SK-N-SH treated with all-trans-retinoic acid at 6 μM for 48 hours (cell line): Measurements from ENCODE around the gene TLX2.

Experiments used
- ZC3H10 ChIP-seq: fragments of 250-450 bp; sonication (Bioruptor Pico); IDR thresholded peaks from 2 replicates; pipeline ENCODE4 v1.5.1; 2021; ENCODE audit warnings: mild to moderate bottlenecking, moderate library complexity
- ZFP30 ChIP-seq: fragments of 450-650 bp; formaldehyde crosslinking; IDR thresholded peaks from 2 replicates; pipeline ENCODE4 v1.5.0; 2022; ENCODE audit warnings: mild to moderate bottlenecking, moderate library complexity

DNA sequence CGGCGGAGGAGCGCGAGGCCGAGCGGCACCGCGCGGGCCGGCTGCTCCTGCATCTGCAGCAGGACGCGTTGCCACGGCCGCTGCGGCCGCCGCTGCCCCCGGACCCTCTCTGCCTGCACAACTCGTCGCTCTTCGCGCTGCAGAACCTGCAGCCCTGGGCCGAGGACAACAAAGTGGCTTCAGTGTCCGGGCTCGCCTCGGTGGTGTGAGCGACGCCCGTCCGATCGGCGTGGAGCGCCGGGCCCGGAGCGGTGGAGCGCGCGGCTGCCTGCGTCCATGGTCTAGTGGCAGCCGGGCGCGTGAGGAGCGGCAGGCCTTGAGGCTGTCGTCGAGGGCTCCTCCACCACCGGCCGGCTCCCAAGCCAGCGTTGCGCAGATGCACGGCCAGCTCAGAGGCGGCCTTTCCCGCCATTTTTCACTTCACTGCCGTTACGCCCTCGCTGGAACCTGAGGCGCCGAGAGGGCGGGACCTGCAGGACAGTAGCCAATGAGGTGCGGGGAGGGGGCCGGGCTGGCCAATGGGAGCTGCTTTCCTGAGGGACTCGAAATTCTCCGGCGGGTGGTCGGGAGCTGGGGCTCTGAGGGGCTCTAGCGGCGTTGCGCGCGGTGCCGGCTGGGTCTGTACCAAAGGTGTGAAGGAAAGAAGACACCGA lies 1.9 kb downstream of the TLX2 start:
- TF ChIP-seq ZC3H10 (CRISPR knock-in tag) (no peak), ZFP30 (CRISPR knock-in tag) (no peak)
